Coronary artery (tissue), 2 donors: ENCODE data around the gene ACTN3.

Experiments used
- DNase-seq: peaks from one replicate; pipeline ENCODE4 v3.0.0-alpha.2; 2017; ENCODE audit warnings: low spot score
- H3K27ac ChIP-seq, 2 donors: fragments of 200-600 bp; sonication (generic); one replicate each; pipeline ENCODE4 v1.5.1; 2016 to 2019
- H3K4me3 ChIP-seq: fragments of 200-600 bp; sonication (generic); 2 replicates; pipeline ENCODE4 v1.5.1; 2016; ENCODE audit warnings: mild to moderate bottlenecking, moderate library complexity
- CTCF ChIP-seq: fragments of 200-600 bp; sonication (generic); IDR thresholded peaks from one replicate; pipeline ENCODE4 v1.5.1; 2019; ENCODE audit warnings: antibody characterized with exemption

ACTN3 gene

GRCh38 chr11:66559866-66560676 lies 13.4 kb downstream of the ACTN3 start:
- no peak for TF ChIP-seq CTCF
- DNase-seq, result peak; percentile 70
- Histone ChIP-seq H3K4me3 (no peak overlapping the region), H3K27ac (peak overlapping the region in 1 of 2 donors; percentile 1)

GRCh38 chr11:66561178-66561974 lies 14.7 kb downstream of the ACTN3 start:
- H3K4me3 ChIP-seq, result no peak overlapping the region
- TF ChIP-seq CTCF, result no peak
- H3K27ac ChIP-seq, result no peak overlapping the region
- DNase-seq, result peak; percentile 70

DNA sequence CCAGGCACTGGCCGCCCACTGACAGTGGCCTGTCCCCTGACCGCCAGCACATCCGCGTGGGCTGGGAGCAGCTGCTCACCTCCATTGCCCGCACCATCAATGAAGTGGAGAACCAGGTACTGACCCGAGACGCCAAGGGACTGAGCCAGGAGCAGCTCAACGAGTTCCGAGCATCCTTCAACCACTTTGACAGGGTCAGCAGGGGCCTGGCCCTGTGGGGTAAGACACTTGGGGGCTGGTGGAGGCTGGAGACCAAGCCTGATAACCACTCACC lies 15.2 kb downstream of the ACTN3 start:
- no peak for DNase-seq
- Histone ChIP-seq H3K27ac (no peak overlapping the region), H3K4me3 (no peak overlapping the region)
- TF ChIP-seq CTCF, result no peak

DNA sequence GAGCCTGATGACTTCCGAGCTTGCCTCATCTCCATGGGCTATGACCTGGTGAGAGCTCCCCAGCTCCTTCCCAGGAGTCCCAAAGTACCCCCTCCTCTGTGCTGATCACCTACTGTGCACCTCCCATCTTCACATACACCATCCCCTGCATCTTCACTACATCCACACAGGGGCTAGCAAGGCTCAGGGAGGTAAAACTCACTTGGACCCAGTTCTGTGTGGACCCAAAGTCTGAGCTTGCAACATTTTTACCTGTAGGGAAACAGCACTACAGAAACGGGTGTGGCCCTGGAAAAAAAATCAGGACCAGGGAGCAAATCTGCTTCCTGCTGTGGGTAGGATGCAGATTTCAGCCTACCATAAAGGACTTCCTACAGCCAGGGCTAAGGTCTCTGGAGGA lies 15.6 kb downstream of the ACTN3 start:
- peak; percentile 53 for DNase-seq
- Histone ChIP-seq H3K4me3 (no peak overlapping the region), H3K27ac (no peak overlapping the region)
- no peak for TF ChIP-seq CTCF

- Histone ChIP-seq H3K4me3 (no peak overlapping the region), H3K27ac (no peak overlapping the region)
- DNase-seq, result no peak
- no peak for TF ChIP-seq CTCF
Observed at GRCh38 chr11:66562907-66563583, 16.3 kb downstream of the ACTN3 start.

DNA sequence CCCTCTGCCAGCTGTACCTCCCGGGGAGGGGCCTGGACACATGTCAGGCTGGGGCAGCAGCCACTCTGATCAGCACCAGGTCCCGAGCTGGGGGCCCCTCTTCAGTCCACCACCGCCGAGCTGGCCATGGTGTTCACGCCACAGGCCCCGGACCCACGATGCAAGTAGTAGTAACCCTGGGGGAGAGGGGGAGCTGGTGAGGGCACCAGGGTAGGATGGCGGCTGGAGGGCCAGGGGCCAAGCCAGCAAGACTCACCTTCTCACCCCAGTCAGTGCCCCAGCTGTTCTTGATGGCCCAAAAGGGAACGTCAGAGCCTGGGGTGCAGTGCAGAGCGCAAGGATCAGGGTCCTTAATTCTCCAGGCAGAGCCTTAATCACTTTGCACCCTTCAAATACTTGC lies 17.1 kb downstream of the ACTN3 start:
- no peak overlapping the region for H3K27ac ChIP-seq
- H3K4me3 ChIP-seq, result no peak overlapping the region
- no peak for TF ChIP-seq CTCF
- DNase-seq, result peak; percentile 59
